ENCODE measurements around the gene NDUFS5.

DNA sequence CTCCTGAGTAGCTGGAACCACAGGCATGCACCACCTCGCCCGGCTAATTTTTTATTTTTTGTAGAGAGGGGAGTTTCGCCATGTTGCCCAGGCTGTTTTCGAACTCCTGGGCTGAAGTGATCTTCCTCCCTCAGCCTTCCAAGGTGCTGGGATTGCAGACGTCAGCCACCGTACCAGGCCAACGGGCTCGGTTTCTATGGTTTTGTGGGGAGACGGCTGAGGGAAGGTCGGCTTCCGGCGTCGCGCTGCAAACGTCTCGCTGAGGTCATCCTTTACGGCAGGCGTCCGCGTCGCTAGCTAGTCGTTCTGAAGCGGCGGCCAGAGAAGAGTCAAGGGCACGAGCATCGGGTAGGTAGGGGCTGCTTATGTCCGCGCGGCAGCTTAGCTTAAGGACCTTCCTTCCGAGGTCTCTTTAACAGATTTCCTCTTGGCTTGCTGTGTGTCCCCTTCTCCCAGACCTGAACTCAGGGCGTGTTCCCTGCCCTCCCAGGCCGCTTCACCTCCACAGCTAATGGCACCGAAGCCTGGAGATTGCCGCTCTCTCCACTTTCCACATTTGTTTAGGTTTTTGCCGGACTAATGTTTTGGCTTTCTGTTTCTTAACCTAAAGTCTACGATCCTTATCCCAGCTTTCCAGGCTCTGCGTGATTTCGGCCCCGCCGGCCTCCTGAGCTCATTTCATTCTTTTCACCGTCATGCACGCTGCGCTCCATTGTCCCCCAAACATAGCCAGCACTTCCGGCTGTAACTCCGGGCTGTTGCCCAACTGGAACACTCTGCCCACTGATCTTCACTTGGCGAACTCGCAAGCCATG lies at the start of gene NDUFS5:
- TF ChIP-seq, protein P1, sequence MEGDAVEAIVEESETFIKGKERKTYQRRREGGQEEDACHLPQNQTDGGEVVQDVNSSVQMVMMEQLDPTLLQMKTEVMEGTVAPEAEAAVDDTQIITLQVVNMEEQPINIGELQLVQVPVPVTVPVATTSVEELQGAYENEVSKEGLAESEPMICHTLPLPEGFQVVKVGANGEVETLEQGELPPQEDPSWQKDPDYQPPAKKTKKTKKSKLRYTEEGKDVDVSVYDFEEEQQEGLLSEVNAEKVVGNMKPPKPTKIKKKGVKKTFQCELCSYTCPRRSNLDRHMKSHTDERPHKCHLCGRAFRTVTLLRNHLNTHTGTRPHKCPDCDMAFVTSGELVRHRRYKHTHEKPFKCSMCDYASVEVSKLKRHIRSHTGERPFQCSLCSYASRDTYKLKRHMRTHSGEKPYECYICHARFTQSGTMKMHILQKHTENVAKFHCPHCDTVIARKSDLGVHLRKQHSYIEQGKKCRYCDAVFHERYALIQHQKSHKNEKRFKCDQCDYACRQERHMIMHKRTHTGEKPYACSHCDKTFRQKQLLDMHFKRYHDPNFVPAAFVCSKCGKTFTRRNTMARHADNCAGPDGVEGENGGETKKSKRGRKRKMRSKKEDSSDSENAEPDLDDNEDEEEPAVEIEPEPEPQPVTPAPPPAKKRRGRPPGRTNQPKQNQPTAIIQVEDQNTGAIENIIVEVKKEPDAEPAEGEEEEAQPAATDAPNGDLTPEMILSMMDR (IDR thresholded peaks at IDR 0.05; ENCODE audit: low read length) = no peak
- TF ChIP-seq EZH2phosphoT487 (IDR thresholded peaks at IDR 0.05; ENCODE audit: low read length) = no peak

Measured in MM.1S (cell line).